HepG2 (cell line): Measurements from ENCODE around the gene ADAMTS4. TPM values are rescaled to one million over a fixed set of nuclear protein-coding genes. Genes with fewer than 3 reads are reported as not detected.
A peak's percentile ranks its signal among the peaks of the same experiment; 100 is the strongest.

Source experiments
- ETV5 ChIP-seq: IDR thresholded peaks from 2 replicates; pipeline ENCODE4 v1.6.1; 2018; ENCODE audit warnings: missing biosample characterization, missing genetic modification reagents, inconsistent platforms, borderline replicate concordance
- FOXP1 ChIP-seq, 2 experiments: fragments of 450-650 bp in 1 of 2; IDR thresholded peaks; 2 replicates each; pipeline ENCODE4 v1.6.1; 2017 to 2018; ENCODE audit warnings: antibody characterized with exemption in 1 of 2
- GABPB1 ChIP-seq: IDR thresholded peaks from 2 replicates; pipeline ENCODE4 v1.6.1; 2016; ENCODE audit warnings: mild to moderate bottlenecking, missing genetic modification reagents, moderate library complexity, missing compliant biosample characterization
- HNRNPL ChIP-seq: fragments of 200-400 bp; formaldehyde crosslinking; IDR thresholded peaks from 2 replicates; pipeline ENCODE4 v1.6.1; 2017; ENCODE audit warnings: mild to moderate bottlenecking, low read depth, low read length
- KAT7 ChIP-seq: IDR thresholded peaks from 2 replicates; pipeline ENCODE4 v1.6.1; 2018; ENCODE audit warnings: borderline replicate concordance, missing compliant biosample characterization
- KAT8 ChIP-seq: IDR thresholded peaks from 2 replicates; pipeline ENCODE4 v1.6.1; 2016; ENCODE audit warnings: missing genetic modification reagents, missing compliant biosample characterization
- KDM2A ChIP-seq: sonication (generic); formaldehyde crosslinking; IDR thresholded peaks from 2 replicates; pipeline ENCODE4 v1.4.0; 2020; ENCODE audit warnings: low read depth, missing genetic modification reagents, borderline replicate concordance
- KLF12 ChIP-seq: sonication (generic); formaldehyde crosslinking; IDR thresholded peaks from 2 replicates; pipeline ENCODE4 v1.4.0; 2020; ENCODE audit warnings: missing genetic modification reagents, borderline replicate concordance
- KLF9 ChIP-seq: IDR thresholded peaks from 2 replicates; pipeline ENCODE4 v1.6.1; 2016; ENCODE audit warnings: low read depth
- MAFF ChIP-seq: IDR thresholded peaks from 2 replicates; pipeline ENCODE4 v1.6.1; 2011; ENCODE audit warnings: low read depth, low read length, improper control_type of control experiment
- SNAPC2 ChIP-seq: sonication (generic); formaldehyde crosslinking; IDR thresholded peaks from 2 replicates; pipeline ENCODE4 v1.8.1; 2022; ENCODE audit warnings: mild to moderate bottlenecking, missing genetic modification reagents
- U2AF1 ChIP-seq: fragments of 200-400 bp; formaldehyde crosslinking; optimal IDR thresholded peaks from 2 replicates; pipeline ENCODE3; 2017; ENCODE audit warnings: mild to moderate bottlenecking, low read depth, low read length
- YEATS4 ChIP-seq: sonication (generic); formaldehyde crosslinking; IDR thresholded peaks from 2 replicates; pipeline ENCODE4 v1.4.0; 2020; ENCODE audit warnings: missing genetic modification reagents, borderline replicate concordance
- ZBTB8A ChIP-seq: sonication (generic); formaldehyde crosslinking; IDR thresholded peaks from 2 replicates; pipeline ENCODE4 v1.4.0; 2020; ENCODE audit warnings: mild to moderate bottlenecking, low read depth, missing genetic modification reagents, borderline replicate concordance
- ZEB1 ChIP-seq: IDR thresholded peaks from 2 replicates; pipeline ENCODE4 v1.6.1; 2012; ENCODE audit warnings: mild to moderate bottlenecking, low read depth, inconsistent platforms; ENCODE audit not compliant: insufficient replicate concordance
- ZKSCAN1 ChIP-seq: fragments of 150-350 bp; IDR thresholded peaks from 2 replicates; pipeline ENCODE4 v1.6.1; 2014; ENCODE audit warnings: low read length
- ZNF121 ChIP-seq: sonication (generic); formaldehyde crosslinking; IDR thresholded peaks from 2 replicates; pipeline ENCODE4 v1.5.0; 2020; ENCODE audit warnings: mild to moderate bottlenecking, missing genetic modification reagents
- ZNF260 ChIP-seq: sonication (generic); formaldehyde crosslinking; IDR thresholded peaks from 2 replicates; pipeline ENCODE4 v1.4.0; 2020; ENCODE audit warnings: missing genetic modification reagents, low read depth, mild to moderate bottlenecking, borderline replicate concordance
- ZNF263 ChIP-seq: sonication (generic); formaldehyde crosslinking; IDR thresholded peaks from 2 replicates; pipeline ENCODE4 v1.4.0; 2020; ENCODE audit warnings: missing genetic modification reagents
- ZNF335 ChIP-seq: sonication (generic); formaldehyde crosslinking; IDR thresholded peaks from 2 replicates; pipeline ENCODE4 v1.4.0; 2020; ENCODE audit warnings: missing genetic modification reagents
- ZNF430 ChIP-seq: sonication (generic); formaldehyde crosslinking; IDR thresholded peaks from 2 replicates; pipeline ENCODE4 v1.9.0; 2021; ENCODE audit warnings: mild to moderate bottlenecking, missing genetic modification reagents
- ZNF766 ChIP-seq: sonication (generic); formaldehyde crosslinking; IDR thresholded peaks from 2 replicates; pipeline ENCODE4 v1.5.0; 2020; ENCODE audit warnings: missing genetic modification reagents, borderline replicate concordance
- ZNF775 ChIP-seq: sonication (generic); formaldehyde crosslinking; IDR thresholded peaks from 2 replicates; pipeline ENCODE4 v1.4.0; 2020; ENCODE audit warnings: missing genetic modification reagents, mild to moderate bottlenecking, moderate library complexity, borderline replicate concordance
- ZNF788 ChIP-seq: sonication (generic); formaldehyde crosslinking; IDR thresholded peaks from 2 replicates; pipeline ENCODE4 v1.5.0; 2020; ENCODE audit warnings: mild to moderate bottlenecking, missing genetic modification reagents, borderline replicate concordance
- ZSCAN30 ChIP-seq: sonication (generic); formaldehyde crosslinking; IDR thresholded peaks from 2 replicates; pipeline ENCODE4 v1.5.0; 2020; ENCODE audit warnings: mild to moderate bottlenecking, missing genetic modification reagents
- polyA plus RNA-seq, 8 experiments: library from polyadenylated mRNA; depleted of rRNA in 3 of 8; stranded (reverse) in 7 of 8; unstranded in 1 of 8; fragments of >200 nt; fragmentation: Illumina TruSeq in 4 of 8; extraction: Trizol in 4 of 8; gene quantifications; 2 replicates each; pipeline versions ENCODE4 v1.2.1 to v1.2.3, GENCODE V29; 2011 to 2016; ENCODE audit warnings: low read depth in 4 of 8, missing spikeins in 1 of 8, mixed read lengths in 1 of 8; ENCODE audit not compliant: insufficient read depth in 1 of 8
- total RNA-seq, 5 experiments: library from RNA; depleted of rRNA; stranded (reverse); fragments of >200 nt; fragmentation: Illumina TruSeq; extraction: Trizol; gene quantifications; 2 replicates each; pipeline ENCODE4 v1.2.3, GENCODE V29; 2016; ENCODE audit warnings: low read depth in 1 of 5
- TF ChIP-seq, protein P1 (sequence below), 2 experiments: fragments of 450-650 bp in 1 of 2; sonication (generic) in 1 of 2; formaldehyde crosslinking; IDR thresholded peaks; 2 replicates each; pipeline versions ENCODE4 v1.5.0 to v1.8.0; 2020 to 2022; ENCODE audit warnings: mild to moderate bottlenecking in 1 of 2, missing genetic modification reagents in 1 of 2
- TF ChIP-seq, protein P2 (sequence below): sonication (generic); formaldehyde crosslinking; IDR thresholded peaks from 2 replicates; pipeline ENCODE4 v1.5.1; 2020; ENCODE audit warnings: missing genetic modification reagents, mild to moderate bottlenecking, borderline replicate concordance
- TF ChIP-seq, protein P3 (sequence below): sonication (generic); formaldehyde crosslinking; IDR thresholded peaks from 2 replicates; pipeline ENCODE4 v1.4.0; 2020; ENCODE audit warnings: missing genetic modification reagents
- TF ChIP-seq, protein P4 (sequence below): sonication (generic); formaldehyde crosslinking; IDR thresholded peaks from 2 replicates; pipeline ENCODE4 v1.9.0; 2021; ENCODE audit warnings: missing genetic modification reagents, mild to moderate bottlenecking, borderline replicate concordance

The ADAMTS4 gene
- total and polyA plus RNA-seq, 2 of the 13 experiments (the other 11 are each of a cell fraction or from before 2014, with no cell fraction given) = 0.51 to 1.7 TPM

DNA sequence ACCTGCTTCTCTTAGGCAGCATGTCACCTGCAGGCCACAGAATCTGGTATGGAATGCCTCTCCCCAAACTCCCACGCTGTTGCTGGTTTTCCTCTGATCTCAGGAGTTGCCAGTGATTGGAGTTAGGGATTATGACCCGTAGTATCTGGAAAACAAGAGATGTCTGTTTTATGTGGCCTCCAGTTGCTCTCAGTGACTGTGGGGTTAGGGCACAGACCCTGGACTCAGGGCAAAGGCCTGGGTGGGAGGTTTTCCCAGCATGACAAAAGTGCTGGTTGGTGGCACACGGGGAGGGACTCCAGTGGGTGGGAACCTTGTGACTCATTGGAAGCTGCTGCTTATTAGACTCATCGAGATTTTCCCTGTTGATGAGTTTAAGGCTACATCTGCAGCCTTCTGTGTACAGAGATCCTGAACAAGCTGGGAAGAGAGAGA lies 39.2 kb upstream of the ADAMTS4 start, which contains the start of gene NR1I3 (continued):
- TF ChIP-seq YEATS4 = no peak
- no peak for TF ChIP-seq ZKSCAN1
- TF ChIP-seq ETV5 (CRISPR knock-in tag) = no peak
- TF ChIP-seq, protein P1, sequence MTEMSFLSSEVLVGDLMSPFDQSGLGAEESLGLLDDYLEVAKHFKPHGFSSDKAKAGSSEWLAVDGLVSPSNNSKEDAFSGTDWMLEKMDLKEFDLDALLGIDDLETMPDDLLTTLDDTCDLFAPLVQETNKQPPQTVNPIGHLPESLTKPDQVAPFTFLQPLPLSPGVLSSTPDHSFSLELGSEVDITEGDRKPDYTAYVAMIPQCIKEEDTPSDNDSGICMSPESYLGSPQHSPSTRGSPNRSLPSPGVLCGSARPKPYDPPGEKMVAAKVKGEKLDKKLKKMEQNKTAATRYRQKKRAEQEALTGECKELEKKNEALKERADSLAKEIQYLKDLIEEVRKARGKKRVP (CRISPR knock-in tag; IDR thresholded peaks at IDR 0.05) = no peak
- TF ChIP-seq ZNF121 (CRISPR knock-in tag) = no peak
- peak; percentile 31 for TF ChIP-seq ZEB1
- no peak for TF ChIP-seq ZNF335 (CRISPR knock-in tag)
- peak; percentile 56; the same call in 1 of the 2 replicates for TF ChIP-seq ZNF788
- TF ChIP-seq ZNF766 (CRISPR knock-in tag) = no peak
- TF ChIP-seq ZSCAN30 (CRISPR knock-in tag) = no peak
- TF ChIP-seq, protein P2, sequence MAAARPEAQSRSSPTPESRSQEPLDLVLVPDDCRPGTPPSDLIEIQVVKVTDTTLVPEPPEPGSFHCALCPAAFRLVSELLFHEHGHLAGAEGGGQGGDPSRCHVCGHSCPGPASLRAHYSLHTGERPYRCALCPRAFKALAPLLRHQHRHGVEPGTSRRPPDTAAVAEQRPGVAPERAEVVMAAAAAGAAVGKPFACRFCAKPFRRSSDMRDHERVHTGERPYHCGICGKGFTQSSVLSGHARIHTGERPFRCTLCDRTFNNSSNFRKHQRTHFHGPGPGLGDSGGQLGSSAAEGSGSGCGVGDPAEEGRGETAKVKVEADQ = no peak
- no peak for TF ChIP-seq U2AF1
- TF ChIP-seq GABPB1 = no peak
- no peak for TF ChIP-seq FOXP1 (IDR thresholded peaks at IDR 0.05)
- TF ChIP-seq FOXP1 (CRISPR knock-in tag; IDR thresholded peaks at IDR 0.05) = peak; percentile 33; the same call in 1 of the 2 replicates
- TF ChIP-seq, protein P3, sequence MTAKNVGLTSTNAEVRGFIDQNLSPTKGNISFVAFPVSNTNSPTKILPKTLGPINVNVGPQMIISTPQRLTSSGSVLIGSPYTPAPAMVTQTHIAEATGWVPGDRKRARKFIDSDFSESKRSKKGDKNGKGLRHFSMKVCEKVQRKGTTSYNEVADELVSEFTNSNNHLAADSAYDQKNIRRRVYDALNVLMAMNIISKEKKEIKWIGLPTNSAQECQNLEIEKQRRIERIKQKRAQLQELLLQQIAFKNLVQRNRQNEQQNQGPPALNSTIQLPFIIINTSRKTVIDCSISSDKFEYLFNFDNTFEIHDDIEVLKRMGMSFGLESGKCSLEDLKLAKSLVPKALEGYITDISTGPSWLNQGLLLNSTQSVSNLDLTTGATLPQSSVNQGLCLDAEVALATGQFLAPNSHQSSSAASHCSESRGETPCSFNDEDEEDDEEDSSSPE (CRISPR knock-in tag) = no peak
- no peak for TF ChIP-seq KDM2A (CRISPR knock-in tag)
- TF ChIP-seq ZBTB8A = no peak
- no peak for TF ChIP-seq KAT8 (CRISPR knock-in tag)
- no peak for TF ChIP-seq ZNF775 (CRISPR knock-in tag)
- no peak for TF ChIP-seq ZNF260 (CRISPR knock-in tag)
- TF ChIP-seq ZNF263 (CRISPR knock-in tag) = no peak
- TF ChIP-seq KAT7 (CRISPR knock-in tag) = no peak
- TF ChIP-seq KLF12 (CRISPR knock-in tag) = no peak
- no peak for TF ChIP-seq KLF9 (CRISPR knock-in tag)
- TF ChIP-seq SNAPC2 (CRISPR knock-in tag) = no peak
- TF ChIP-seq, protein P4, sequence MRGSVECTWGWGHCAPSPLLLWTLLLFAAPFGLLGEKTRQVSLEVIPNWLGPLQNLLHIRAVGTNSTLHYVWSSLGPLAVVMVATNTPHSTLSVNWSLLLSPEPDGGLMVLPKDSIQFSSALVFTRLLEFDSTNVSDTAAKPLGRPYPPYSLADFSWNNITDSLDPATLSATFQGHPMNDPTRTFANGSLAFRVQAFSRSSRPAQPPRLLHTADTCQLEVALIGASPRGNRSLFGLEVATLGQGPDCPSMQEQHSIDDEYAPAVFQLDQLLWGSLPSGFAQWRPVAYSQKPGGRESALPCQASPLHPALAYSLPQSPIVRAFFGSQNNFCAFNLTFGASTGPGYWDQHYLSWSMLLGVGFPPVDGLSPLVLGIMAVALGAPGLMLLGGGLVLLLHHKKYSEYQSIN (CRISPR knock-in tag) = no peak
- 0 out of 2 replicates have a peak, but pooled peaks have one; percentile 36 for TF ChIP-seq ZNF430 (CRISPR knock-in tag)
- TF ChIP-seq MAFF = no peak
- TF ChIP-seq HNRNPL = no peak
